NCI-H146 treated with DMSO at 0.1 percent for 48 hours (cell line): ENCODE measurements around the gene EXOC8.

Experiments
- DNase-seq: peaks from one replicate; lab custom pipeline; 2025; ENCODE audit not compliant: unreplicated experiment; lab: John Stamatoyannopoulos, UW

Gene EXOC8, protein sequence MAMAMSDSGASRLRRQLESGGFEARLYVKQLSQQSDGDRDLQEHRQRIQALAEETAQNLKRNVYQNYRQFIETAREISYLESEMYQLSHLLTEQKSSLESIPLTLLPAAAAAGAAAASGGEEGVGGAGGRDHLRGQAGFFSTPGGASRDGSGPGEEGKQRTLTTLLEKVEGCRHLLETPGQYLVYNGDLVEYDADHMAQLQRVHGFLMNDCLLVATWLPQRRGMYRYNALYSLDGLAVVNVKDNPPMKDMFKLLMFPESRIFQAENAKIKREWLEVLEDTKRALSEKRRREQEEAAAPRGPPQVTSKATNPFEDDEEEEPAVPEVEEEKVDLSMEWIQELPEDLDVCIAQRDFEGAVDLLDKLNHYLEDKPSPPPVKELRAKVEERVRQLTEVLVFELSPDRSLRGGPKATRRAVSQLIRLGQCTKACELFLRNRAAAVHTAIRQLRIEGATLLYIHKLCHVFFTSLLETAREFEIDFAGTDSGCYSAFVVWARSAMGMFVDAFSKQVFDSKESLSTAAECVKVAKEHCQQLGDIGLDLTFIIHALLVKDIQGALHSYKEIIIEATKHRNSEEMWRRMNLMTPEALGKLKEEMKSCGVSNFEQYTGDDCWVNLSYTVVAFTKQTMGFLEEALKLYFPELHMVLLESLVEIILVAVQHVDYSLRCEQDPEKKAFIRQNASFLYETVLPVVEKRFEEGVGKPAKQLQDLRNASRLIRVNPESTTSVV

DNA sequence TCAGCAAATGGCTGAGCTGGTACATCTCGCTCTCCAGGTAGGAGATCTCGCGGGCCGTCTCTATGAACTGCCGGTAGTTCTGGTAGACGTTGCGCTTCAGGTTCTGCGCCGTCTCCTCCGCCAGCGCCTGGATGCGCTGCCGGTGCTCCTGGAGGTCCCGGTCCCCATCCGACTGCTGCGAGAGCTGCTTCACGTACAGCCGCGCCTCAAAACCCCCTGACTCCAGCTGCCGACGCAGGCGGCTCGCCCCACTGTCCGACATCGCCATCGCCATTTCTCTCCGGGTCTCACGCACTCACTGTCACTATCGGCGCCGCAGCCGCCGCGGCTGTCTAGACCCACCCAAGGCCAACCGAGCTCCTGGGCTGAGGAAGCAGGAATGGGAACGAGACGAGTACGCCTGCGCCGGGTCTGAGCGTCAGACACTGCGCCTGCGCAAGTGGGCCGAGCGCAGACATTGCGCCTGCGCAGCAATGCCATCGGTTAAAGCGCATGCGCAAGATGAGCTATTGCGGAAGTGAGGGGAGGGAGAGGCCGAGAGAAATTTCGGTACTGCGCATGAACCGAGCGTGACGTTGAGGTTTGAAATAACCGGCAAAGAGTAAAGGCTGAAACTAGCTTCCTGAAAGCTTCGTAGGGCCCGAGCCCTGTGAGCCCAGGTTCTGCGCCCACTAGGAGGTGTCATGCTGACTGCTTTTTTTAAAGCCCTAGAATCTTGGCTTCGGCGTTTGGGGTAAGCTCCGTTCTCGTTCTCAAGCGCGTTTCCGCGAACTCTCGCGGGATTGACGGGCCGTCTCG is at the start of gene EXOC8:
EXOC8 (minus strand) TSS at position 381 of the 798 bp plus-strand sequence; CDS start at position 274, 107 bp downstream.
- DNase-seq, result peak; percentile 94

DNA sequence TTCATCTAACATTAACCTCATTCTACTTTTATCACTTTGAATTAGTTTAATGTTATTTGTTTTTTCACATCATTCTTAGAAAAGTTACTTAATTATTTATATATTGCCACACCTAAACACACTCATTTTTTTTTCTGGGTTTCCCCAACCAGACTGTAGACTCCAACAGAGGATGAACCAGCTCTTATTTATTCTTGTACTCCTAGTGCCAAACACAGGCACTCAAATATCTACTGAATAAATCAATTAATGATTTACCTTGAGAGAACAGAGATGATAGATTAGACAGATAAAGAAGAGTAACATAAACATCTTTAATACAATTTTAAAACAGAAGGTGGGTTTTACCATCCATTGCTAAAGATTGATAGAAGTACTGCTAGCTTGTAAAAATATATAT is 48.8 kb upstream of the EXOC8 start:
- DNase-seq, result no peak

DNA sequence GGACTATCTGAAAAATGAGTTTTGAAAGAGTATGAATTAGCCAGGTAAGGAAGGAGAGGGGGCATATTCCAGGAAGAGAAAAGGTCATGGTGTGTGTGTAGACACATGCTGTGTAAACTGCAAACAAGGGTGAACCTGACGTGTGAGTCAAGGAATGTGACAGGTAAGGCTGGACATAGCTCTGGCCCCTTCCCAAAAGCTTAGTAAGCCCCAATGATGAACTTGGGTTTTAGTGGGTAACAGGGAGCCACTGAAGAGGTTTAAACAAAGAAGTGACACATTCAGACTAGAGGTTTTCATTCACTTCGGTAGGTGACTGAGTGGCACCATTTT is 47.7 kb upstream of the EXOC8 start:
- no peak for DNase-seq

DNA sequence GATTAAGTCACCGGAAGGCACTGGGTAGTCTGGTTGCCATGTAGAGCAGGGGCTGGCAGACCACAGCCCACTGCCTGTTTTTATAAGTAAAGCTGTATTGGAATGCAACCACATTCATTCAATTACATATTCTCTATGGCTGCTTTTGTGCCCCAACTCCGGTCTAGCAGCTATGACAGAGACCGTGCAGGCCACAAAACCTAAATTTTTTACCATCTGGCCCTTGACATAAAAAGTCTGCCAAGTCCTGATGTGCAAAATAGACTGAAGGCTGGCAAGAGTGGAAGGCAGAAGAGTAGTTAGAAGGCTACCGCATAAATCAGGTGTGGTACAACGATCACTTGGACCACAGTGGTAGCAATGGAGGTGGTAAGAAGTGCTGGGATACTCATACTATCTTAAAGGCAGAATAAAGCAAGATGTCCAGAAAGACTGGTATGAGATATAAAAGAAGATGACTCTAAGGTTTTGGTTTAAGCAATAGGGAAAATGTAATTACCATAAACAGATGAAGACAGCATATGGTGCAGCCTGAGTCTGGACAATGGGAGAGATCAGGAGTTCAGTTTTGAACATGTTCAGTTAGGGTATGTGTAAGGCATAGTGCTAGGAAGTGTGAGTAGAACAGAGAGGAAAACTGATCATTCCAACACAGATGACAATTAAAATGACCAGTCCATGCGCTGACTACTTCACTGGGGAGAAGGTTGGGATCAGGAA is 47.2 kb upstream of the EXOC8 start:
- no peak for DNase-seq

DNA sequence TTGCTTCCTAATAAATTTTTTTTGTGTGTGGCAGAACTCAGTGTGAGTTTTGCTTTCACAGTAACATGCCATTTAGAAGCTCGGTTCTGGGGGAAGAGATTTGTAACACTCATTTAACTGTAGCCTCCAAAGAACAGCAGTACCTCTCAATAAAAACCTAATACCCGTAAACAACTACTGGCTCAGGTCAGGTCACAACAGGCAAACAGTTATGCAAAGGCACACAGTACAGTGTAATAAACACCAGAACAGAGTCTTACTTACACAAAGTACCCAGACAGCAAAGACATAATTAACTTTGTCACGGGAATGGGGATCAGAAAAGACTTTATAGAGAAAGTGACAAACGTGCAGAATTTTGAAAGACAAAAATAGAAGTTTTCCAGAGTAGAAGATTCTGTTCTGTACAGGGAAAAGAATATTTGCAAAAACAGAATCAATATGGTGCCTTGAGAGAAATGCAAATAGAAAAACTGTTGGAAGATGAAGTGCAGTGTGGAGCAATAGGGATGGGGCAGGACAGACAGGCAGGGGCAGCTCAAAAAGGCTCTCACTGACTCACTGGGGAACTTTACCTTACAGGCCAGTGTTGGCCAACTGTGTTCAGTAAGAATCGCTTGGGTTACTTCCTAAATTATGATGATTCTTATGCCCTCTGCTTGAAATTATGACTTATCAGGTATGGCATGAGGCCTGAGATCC is 45.7 kb upstream of the EXOC8 start:
- no peak for DNase-seq

DNA sequence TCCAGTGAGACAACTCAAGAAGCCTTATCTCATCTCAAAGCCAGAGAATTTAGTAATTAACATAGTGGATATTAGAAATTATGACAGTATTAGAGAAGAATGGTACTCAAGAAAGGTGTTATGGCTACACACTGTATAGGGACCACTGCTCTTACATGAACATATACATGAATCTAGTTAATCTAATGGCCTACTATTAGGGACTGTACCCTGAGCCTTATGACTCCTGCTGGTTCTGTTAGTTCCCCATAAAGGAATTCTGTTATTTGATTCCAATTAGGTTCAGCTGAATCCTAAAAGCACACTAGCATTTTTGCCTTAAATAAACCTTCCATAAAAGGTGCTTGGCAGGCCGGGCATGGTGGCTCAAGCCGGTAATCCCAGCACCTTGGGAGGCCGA is 44.8 kb upstream of the EXOC8 start:
- DNase-seq, result no peak

DNA sequence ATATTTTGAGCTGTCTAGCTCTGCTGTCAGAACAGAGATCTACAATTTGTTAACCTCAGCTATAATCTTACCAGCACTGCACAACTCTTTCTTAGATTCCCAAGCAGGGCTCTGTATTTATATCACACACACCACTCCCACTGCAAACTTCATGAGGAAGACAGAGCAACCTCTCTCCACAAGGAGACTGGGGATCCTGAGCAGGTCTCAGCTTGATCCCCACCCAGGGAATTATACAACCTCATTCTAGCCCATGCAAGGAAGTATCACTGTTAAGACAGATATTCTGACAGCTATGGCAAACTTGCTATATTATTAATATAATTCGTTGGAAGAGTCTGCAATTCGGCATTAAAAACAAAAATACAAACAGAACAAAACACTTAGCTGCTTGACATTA is 44.1 kb upstream of the EXOC8 start:
- DNase-seq, result no peak

DNA sequence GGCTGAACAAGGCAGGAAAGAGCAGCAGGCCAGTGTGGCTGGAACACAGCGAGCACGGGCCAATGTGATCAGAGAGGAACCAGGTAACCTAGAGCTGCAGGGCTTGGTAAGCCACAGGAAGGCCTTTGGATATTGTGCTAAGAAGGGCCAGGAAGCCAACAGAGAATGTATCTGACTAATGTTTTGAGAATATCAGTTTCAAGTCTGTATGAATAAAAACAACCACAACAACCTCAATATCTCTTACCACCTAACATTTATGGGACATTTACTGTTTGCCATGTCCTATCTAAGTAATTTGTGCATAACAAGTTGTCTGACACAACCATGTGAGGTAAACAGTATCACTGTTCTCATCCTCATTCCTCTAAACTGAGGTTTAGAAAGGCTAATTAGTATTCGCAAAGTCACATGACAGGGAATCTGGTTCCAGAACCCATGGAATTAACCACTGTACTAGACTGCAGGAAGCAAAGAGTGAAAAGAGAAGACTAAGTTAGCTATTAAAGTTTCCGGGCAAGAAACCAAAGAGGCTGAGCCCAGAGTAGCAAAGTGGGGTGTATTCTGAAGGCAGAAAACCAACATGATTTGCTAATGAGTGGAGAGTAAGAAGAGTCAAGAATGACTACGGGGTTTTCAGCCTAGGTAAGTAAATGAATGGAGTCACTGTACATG is 39.4 kb upstream of the EXOC8 start:
- DNase-seq, result no peak

DNA sequence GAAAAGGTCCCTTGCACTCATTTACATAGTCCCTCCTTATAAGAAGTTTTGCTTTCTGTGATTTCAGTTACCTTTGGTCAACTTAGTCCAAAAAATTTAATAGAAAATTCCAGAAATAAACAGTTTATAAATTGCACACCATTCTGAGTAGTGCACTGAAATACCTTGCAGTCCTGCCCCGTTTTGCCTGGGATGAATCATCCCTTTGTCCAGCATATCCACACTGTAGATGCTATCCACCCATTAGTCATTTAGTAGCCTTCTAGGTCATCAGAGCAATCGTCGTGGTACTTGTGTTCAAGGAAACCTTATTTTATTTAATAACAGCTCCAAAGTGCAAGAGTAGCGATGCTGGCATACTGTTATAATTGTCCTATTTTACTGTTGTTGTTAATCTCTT is 38.4 kb upstream of the EXOC8 start:
- DNase-seq, result no peak

DNA sequence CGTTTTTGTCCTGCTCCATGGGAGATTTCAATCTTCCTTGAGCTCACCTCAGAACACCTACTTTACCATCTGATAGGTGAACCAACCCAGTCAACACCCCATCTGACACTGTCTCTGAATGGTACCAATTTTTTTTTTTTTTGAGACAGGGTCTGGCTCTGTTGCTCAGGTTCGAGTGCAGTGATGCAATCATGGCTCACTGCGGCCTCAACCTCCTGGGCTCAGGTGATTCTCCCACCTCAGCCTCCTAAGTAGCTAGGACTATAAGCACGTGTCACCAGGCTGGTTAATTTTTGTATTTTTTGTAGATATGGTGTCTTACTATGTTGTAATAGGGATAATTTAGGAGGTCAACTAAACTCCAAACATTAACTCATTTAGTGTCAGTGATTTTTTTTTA is 36.7 kb upstream of the EXOC8 start:
- no peak for DNase-seq

DNA sequence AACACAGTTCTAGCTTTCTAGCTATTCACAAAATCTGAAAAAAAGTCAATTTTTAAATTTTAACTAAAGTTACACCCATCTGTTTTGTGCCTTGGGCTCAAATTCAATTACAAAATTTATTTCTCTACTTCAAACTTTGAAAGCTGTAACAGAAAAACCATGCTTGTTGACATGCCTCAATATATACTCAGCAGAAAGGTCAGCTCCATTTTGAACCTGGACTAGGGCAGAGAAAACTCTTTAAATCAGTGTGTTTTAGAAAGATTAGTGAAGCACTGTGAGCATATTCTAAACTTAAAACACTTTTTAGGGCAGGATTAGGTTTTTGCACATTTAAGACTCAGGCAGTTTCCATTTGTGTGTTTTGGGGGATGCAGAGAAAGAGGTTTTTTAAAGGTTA is 34.8 kb upstream of the EXOC8 start:
- DNase-seq, result no peak

DNA sequence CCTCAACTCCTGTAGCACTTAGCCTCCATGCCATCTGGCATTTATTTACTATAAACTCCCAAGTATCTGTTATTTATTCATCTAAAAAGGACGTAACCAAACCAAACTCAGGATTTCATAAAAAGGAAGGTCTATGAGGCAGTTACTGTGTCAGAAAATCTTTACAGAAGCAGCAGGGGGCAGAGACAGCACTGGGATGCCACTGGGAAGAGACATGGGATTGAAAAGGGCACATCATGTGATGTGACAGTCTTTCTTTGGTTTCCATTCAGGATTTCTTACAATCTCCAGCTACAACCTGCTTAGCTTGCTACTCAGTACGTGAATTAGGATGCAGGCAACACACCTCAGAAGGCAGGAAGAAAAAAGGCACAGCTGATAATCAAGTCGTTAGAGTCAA is 31.6 kb upstream of the EXOC8 start:
- DNase-seq, result no peak

DNA sequence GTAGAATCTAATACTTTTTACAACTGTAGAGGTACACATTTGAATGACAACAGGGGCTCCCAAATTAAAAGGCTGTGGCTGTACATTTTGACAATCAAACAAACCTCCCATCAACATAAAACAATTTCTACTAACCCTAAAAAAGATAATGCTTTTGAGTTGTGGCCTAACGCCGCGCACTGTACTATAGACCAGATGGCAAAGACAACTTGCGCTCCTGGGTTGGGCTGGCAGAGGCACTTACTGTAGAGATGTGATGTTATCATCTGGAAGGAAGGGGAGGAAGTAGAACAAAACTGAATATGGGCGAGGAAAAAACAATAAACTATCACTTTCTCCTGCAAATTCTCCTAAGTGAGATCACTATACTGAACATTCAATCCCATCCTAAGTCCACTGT is 26.5 kb upstream of the EXOC8 start:
- no peak for DNase-seq

DNA sequence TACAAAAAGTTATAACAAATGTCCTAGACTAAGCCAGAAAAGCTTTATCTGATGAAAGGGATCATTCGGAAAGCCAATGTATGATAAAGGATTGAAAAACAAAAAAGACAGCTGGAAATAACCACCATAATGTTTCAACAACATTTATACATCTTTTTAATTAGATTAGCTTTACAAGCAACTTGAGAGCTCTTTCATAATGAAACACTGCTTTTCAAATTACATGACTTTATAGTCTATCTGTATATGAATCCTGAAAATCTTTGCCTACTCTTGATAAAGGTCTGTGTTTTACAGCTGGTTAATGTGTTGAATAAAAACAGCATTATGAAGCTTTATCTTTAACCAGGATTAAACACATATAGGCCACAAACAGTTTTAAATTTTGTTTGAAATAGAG is 26.0 kb upstream of the EXOC8 start:
- DNase-seq, result no peak

DNA sequence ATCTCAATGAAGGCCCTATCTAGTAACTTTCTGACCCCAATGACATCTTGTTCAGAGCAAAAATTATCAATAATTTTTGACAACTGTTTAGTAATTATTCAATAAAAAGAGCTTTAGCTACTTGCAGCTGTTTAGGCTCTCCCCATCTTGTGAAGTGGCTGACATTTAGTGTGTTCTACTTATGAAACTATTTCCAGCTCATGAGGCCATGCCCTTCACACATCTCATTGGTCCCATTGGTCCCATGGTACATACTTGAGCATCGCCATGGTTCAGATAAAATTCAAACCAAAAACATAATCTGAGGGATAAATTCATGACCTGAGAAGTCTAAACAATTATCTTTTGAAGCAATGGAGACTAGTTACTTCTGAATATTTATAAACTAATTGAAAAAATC is 24.7 kb upstream of the EXOC8 start:
- DNase-seq, result no peak

DNA sequence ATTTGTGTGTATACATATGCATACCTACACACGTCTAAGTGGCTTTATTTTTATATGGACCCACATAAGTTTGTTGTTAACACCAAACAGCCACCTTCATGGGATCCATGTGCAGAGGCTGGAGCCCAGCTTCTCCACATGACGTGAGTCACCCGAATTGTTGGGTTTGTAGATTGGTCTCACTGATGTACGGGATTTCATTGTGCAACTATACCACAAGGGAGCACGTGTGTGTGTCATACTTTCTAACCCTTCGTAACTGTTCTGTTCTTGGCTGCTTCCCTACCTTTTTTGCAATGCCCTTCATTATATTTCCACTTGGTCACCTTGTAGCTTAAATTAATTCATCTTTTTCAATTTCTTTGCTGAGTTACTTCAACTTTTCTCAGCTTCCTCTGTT is 21.5 kb upstream of the EXOC8 start:
- no peak for DNase-seq

DNA sequence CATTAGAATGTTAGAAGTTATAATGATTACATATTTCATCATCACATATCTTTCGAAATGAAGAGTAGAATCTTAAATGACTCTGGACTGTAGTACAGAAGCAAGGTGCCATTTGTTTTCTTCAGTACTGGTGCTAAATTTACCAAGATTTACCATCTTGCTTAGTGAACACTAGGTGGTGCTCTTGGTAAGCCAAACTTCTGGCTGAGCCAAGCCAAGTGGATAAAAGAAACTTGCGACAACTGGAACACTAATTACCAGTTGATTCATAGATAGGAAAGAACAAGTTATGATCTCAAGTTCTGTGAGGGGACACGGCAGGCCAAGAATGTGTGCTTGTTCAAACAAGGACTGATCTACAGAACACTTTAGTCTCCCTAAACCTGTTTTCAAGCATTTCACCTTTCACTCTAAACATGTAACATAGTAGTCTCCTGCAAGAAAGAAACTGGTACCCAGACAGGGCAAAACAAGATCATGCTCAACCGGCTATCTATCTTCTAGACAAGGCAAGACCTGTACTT is 20.2 kb upstream of the EXOC8 start:
- peak; percentile 54 for DNase-seq

DNA sequence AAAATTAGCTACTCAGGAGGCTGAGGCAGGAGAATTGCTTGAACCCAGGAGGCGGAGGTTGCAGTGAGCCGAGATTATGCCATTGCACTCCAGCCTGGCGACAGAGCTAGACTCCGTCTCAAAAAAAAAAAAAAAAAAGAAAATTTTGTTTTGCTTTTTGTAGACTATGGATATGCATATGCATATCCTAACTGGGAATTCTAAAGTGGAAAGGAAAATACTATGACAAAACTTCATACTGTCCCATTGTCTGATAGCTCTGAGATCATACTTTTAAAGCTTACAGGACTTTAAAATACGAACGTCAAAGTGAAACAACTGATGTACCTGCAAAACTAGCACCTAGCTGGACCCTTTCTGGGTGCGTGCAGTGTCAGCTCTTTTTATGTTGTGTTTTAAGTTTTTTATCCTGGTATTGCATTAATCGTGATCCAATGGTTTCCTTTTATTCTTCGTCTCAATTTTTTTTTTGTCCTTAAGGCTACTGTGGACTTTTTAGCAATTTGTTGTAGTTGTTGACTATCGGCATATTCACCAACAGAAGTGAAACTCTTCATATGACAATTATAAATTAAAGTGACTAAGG is 19.6 kb upstream of the EXOC8 start:
- DNase-seq, result no peak

DNA sequence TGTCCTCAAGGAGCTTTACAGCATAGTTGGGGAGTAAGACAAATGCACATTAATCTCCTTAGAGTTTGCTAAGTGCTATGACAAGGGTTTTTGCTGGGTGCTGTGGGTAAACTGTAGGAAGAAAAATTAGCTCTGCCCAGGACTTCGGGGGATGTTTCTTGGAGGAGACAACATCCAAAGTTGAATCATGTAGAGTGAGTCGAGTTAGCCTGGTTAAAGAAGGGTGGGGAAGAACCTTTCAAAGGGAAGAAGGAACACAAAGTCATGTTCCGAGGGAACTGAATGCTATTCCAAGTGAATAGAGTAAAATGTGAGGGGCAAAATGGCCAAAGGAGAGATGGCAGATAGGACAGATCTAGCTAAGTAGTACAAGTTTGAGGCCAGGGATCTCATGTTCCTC is 17.5 kb upstream of the EXOC8 start:
- no peak for DNase-seq
